ENCODE data around the gene TJP1. TPM values are rescaled to one million over a fixed set of nuclear protein-coding genes. Genes with fewer than 3 reads are reported as not detected.

TJP1 gene
- total and polyA plus RNA-seq, 2 experiments from 2014 or later = 34.4 to 88.7 TPM

DNA sequence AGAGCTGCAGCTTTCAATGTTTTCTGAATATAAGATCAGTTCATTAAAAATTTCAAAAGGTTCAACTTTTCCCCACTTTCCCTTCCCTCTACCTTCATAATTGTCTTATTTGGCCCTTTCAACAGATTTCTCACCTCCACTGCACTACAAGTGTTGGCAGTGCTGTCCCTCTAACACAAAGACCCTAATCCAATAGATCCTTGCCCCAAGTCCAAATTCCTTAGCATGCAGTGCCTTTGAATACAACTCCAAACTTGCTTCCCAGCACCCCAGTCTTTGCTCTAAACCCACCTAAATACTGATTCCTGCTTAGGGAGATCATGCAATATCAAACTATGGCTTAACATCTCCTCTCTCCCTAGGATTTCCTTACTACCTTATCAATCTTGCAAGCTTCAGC, 43.9 kb downstream of the TJP1 start:
- Histone ChIP-seq H3K4me3 (no peak overlapping the region), H3K27me3 (no peaks in the 10 kb centered on the region), H3K4me2 (no peak overlapping the region), H4K20me1 (ENCODE audit: insufficient read depth, poor library complexity, severe bottlenecking) (peaks cover 47% of the 10 kb centered on the region), H3K27ac (no peak overlapping the region), H3K36me3 (replicated peaks; ENCODE audit: insufficient read depth, low read depth) (no peaks in the 10 kb centered on the region), H2AFZ (no peak overlapping the region), H3K9me2 (replicated peaks; ENCODE audit: insufficient read depth) (no peaks in the 10 kb centered on the region), H3K4me1 (ENCODE audit: insufficient read depth) (peaks cover 3% of the 10 kb centered on the region), H3K9me3 (ENCODE audit: low read depth) (no peaks in the 10 kb centered on the region), H3K79me2 (peaks cover 99% of the 10 kb centered on the region)
- TF ChIP-seq CTCF (IDR thresholded peaks at IDR 0.05; ENCODE audit: poor library complexity) (no peak), EZH2phosphoT487 (IDR thresholded peaks at IDR 0.05; ENCODE audit: low read depth, severe bottlenecking, unreplicated experiment) (no peak), EZH2 (IDR thresholded peaks at IDR 0.05; ENCODE audit: borderline replicate concordance) (no peak)
- no peak for DNase-seq (ENCODE audit: low spot score)

DNA sequence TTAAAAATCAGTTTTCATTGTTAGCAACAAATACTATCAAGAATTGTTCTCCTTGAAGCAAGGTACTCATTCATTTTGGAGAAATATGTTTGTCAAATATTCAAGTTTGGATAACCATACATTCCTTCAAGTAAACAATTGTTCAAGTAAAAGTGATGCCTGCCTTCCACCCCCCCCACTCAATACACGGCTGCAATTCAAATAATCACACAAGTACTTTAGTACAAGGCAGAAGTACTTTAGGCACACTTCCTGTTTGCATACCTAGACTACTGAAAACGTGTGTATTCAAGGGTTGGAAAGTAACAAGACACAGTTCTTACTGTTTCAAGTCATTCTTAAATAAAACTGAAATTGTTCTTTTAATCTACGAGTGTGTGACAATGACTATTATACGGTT, 45.4 kb downstream of the TJP1 start:
- DNase-seq (ENCODE audit: low spot score) = no peak
- no peaks in the 10 kb centered on the region for H3K9me3 ChIP-seq (ENCODE audit: low read depth)
- no peak overlapping the region for H3K4me2 ChIP-seq
- TF ChIP-seq EZH2phosphoT487 (IDR thresholded peaks at IDR 0.05; ENCODE audit: low read depth, severe bottlenecking, unreplicated experiment) (no peak), CTCF (IDR thresholded peaks at IDR 0.05; ENCODE audit: poor library complexity) (no peak), EZH2 (IDR thresholded peaks at IDR 0.05; ENCODE audit: borderline replicate concordance) (no peak)
- peaks cover 3% of the 10 kb centered on the region for H3K4me1 ChIP-seq (ENCODE audit: insufficient read depth)
- peaks cover 99% of the 10 kb centered on the region for H3K79me2 ChIP-seq
- H3K27me3 ChIP-seq = no peaks in the 10 kb centered on the region
- peaks cover 52% of the 10 kb centered on the region for H4K20me1 ChIP-seq (ENCODE audit: insufficient read depth, poor library complexity, severe bottlenecking)
- no peak overlapping the region for H3K4me3 ChIP-seq
- H3K36me3 ChIP-seq (replicated peaks; ENCODE audit: insufficient read depth, low read depth) = no peaks in the 10 kb centered on the region
- no peak overlapping the region for H2AFZ ChIP-seq
- 54% methylated on average over 4 of the region's 4 CpGs for WGBS (ENCODE audit: low lambda C conversion rate, missing lambda C conversion rate)
- no peaks in the 10 kb centered on the region for H3K9me2 ChIP-seq (replicated peaks; ENCODE audit: insufficient read depth)
- no peak overlapping the region for H3K27ac ChIP-seq

- H3K27me3 ChIP-seq = no peaks in the 10 kb centered on the region
Measured at GRCh38 chr15:29774900-29775299, 47.4 kb downstream of the TJP1 start.

More at GRCh38 chr15:29774900-29775299, 47.4 kb downstream of the TJP1 start:
- H4K20me1 ChIP-seq (ENCODE audit: insufficient read depth, poor library complexity, severe bottlenecking) = peaks cover 46% of the 10 kb centered on the region
- TF ChIP-seq EZH2 (IDR thresholded peaks at IDR 0.05; ENCODE audit: borderline replicate concordance) (no peak), CTCF (IDR thresholded peaks at IDR 0.05; ENCODE audit: poor library complexity) (no peak), EZH2phosphoT487 (IDR thresholded peaks at IDR 0.05; ENCODE audit: low read depth, severe bottlenecking, unreplicated experiment) (no peak)
- H3K4me1 ChIP-seq (ENCODE audit: insufficient read depth) = peaks cover 3% of the 10 kb centered on the region
- no peak overlapping the region for H3K27ac ChIP-seq
- H3K4me3 ChIP-seq = no peak overlapping the region
- no peaks in the 10 kb centered on the region for H3K36me3 ChIP-seq (replicated peaks; ENCODE audit: insufficient read depth, low read depth)
- 88% methylated on average over 6 of the region's 6 CpGs for WGBS (ENCODE audit: low lambda C conversion rate, missing lambda C conversion rate)
- no peak for DNase-seq (ENCODE audit: low spot score)
- no peaks in the 10 kb centered on the region for H3K9me3 ChIP-seq (ENCODE audit: low read depth)
- H3K4me2 ChIP-seq = no peak overlapping the region
- H3K9me2 ChIP-seq (replicated peaks; ENCODE audit: insufficient read depth) = no peaks in the 10 kb centered on the region
- H3K79me2 ChIP-seq = peaks cover 89% of the 10 kb centered on the region
- H2AFZ ChIP-seq = no peak overlapping the region
